Glomerular endothelial cell (primary cell): ENCODE measurements around the gene FIGNL2. TPM values are rescaled to one million over a fixed set of nuclear protein-coding genes. Genes with fewer than 3 reads are reported as not detected.
"Not testable (repeated sequence)": the region's sequence is repeated elsewhere in the genome, so short reads cannot be mapped to it uniquely, and the experiment has no call there.

Source experiments
- DNase-seq: peaks from one replicate; pipeline ENCODE4 v3.0.0-alpha.2; 2011; ENCODE audit warnings: low read depth, low spot score; ENCODE audit errors: extremely low read depth
- total RNA-seq: library from RNA; depleted of rRNA; stranded (reverse); fragments of >200 nt; gene quantifications from 2 replicates; pipeline ENCODE4 v1.2.3, GENCODE V29; 2015

Gene FIGNL2
- total RNA-seq, 1 donor from 2014 or later = 0.41 TPM

DNA sequence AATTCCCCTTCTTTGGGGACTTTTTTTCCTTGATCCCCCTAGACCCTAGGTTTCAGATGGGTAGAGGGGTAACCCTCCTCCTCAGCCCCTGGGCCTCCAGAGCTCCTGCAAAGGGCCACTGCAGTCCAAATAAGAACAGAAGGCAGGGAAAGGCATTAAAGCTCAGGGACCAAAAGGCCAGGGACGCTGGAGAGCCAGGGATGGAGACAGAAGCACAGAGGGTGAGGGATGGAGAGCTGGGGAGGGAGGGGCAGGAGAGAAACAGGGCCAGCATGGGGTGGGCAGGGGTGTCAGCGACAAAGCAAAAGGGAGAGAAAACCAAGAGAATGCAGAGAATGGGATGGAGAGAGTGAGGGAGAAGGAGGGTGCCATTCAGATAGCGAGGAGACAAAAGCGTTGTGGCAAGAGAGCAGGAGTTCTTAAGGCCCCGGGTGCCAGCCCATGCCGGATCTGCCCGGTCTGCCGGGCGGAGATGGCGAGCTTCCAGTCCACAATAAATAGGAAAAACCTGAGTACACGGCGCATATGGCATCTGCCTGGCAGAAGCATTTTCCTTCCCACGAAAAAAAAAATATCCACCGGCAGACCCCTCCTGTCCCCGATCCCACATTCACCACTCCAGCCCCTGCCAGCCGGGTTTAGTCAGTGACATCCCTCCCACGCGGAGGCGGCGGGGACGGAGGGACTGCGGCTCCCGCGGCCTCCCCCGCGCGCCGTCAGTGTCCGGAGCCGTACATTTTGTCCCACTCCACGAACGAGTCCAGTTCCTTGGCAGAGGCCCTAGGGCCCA, 28.6 kb downstream of the FIGNL2 start:
- no peak for DNase-seq

- no peak for DNase-seq
Observed at GRCh38 chr12:51818566-51819300, 29.8 kb downstream of the FIGNL2 start.

- no peak for DNase-seq
Observed at GRCh38 chr12:51818086-51818485, 30.4 kb downstream of the FIGNL2 start.

DNA sequence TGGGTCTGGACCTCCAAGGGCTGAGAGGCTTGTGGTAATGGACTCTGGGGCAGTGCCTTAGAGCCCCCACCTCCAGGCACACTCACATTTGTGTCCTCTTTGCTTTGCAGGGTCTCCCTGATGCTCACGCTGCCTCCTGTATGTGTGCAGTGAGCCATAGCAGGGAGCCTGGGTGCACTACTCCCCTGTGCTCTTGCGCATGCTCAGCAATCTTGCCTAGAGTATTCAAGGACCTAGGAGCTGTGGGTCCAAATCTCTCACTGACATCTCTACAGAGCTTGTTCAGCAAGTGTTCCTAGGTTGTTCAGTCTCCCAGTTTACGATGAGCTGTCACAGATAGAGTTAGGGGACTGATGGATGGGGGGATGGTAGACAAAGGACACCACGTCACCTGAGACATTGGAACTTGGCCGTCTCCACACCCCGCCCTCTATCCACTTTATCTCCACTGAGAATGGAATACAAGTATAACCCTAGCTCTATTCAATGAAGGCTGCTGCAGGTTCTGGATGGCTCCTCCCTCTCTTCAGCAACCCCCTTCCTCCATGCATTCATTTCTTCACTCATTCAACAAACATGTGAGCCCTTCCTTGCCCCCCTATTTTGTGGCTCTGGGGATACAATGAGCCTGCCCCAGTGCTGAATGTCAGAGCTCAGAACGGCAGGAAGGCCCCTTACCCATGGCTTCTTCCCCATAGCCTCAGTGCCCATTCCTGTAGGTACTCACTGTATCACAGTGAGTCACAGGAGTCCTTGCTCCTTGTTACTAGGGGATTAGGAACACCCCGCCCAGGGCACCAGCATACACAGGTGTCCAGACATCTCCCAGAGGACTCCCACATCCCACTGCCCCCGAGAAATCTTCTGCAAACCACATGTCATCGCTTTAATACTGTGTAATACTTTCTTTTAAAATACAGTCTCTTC, 31.2 kb downstream of the FIGNL2 start:
- no peak for DNase-seq

DNA sequence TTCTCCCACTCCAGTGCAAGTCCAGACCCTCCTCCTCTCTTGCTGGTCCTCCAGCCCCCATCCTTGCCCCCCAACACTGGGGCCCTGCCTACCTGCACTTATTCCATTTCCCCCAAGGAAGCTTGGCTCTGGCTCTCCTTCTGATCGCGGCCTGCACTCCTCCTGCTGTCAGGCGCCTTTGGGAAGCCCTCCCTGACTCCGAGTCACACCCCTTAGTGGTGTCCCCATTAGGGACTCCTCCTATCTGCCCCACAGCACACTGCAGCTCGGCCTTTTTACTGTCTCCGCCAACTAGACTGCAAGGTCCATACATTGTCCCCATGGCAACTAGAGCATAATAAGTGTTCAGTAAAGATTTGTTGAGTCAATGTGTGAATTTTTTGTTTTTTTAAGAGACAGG, 32.9 kb downstream of the FIGNL2 start:
- DNase-seq = no peak

- no peak for DNase-seq
Observed at GRCh38 chr12:51814311-51815088, 34.0 kb downstream of the FIGNL2 start.

- no peak for DNase-seq
Observed at GRCh38 chr12:51813931-51814310, 34.6 kb downstream of the FIGNL2 start.

DNA sequence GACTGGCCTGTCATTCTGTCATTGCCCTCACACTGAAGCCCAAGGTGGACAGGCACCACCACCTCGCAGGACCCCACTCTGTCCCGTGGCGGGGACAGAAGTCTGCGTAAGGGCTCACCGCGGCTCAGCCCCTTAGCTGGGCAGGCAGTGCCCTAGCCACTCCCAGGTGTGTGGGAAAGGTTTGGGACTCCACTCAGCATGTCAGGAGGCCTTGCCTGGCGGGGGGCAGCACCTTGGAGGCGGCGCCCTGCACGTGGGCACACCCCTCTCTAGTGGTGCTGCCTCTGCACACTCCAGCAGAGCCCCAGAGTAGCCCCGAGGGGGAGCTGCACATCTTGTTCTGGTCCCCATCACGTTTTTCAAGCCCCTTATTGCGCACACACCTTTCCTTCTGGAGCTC, 35.6 kb downstream of the FIGNL2 start:
- DNase-seq = no peak

DNA sequence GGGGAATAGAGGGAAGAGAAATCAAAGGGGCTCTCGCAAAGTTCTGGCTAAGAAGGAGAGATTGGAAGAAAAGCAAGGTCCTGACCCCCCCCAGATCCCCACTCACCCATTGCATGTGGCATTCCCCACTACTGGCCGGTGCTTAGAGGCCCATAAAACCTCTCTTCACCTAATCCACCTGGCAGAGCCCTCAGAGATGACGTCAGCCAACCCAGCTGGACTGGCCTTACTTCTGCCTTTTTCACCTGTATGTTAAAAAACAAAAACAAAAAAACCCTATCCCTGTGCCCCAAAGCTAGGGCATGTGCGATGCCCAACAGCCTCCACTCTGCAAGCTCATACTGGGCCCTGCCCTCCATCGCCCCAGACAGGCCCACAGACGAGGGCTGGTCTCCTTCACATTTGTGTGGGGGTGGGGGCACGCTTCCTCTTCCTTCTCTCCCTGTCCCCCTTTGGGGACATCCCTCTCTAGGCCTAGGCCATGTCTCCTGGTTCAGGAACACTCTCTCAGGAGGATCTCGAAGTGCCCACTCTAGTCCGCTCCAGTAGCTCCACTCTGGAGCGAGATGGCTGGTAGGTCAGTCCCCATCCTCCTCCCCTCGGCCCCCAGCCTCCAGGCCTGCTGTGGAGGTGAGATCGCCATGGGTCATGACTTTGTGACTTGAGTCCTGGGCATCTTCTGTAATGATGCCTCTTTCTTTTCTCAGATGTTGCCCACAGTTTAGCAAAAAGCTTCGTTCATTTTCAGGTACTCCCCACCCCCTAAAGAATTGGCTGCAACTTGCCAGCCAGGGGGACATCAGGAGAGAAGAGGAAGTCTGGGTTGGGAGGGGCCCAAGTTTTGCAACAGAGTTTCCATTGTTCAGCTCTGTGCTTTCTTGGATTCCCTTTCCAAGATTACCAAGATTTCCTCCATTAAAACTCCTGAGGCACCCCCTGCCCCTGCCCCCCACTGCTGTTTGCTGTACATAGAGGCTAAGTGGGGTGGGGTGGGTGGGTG, 37.0 kb downstream of the FIGNL2 start:
- no peak for DNase-seq

GRCh38 chr12:51809193-51809592, 39.3 kb downstream of the FIGNL2 start:
- no peak for DNase-seq

GRCh38 chr12:51806896-51807295, 41.6 kb downstream of the FIGNL2 start:
- no peak for DNase-seq

GRCh38 chr12:51801027-51801426, 47.5 kb downstream of the FIGNL2 start:
- no peak for DNase-seq

DNA sequence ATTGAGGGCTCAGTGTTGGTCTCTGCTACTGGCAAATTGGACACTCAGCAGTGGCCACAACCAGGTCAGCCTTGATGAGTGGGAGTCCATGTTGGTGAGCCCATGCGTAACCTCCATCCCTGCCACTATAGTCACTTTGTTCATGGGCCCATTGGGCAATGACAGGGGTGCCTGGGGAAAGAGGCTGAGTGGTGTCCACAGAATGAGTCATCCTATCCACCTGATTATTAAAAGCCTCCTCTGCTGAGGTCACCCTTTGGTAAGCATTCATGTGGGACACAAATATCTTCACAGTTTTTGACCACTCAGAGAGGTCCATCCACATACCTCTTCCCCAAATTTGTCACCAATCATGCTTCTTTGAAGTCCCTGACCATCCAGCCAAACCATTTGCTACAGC, 50.0 kb downstream of the FIGNL2 start:
- DNase-seq = no peak

DNA sequence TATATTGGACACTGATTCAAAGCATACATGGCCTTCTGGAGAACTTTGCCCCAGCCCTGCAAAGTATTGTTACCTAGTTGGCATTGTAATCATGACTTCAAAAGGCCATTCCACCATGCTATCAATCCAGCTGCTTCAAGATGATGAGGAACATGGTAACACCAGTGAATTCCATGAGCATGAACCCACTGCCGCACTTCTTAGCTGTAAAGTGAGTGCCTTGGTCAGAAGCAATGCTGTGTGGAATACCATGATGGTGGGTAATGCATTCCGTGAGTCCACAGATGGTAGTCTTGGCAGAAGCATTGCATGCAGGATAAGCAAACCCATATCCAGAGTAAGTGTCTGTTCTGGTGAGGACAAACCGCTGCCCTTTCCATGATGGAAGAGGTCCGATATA, 50.5 kb downstream of the FIGNL2 start:
- DNase-seq = not testable (repeated sequence)

- DNase-seq = no peak
Observed at GRCh38 chr12:51797301-51797700, 51.2 kb downstream of the FIGNL2 start.

DNA sequence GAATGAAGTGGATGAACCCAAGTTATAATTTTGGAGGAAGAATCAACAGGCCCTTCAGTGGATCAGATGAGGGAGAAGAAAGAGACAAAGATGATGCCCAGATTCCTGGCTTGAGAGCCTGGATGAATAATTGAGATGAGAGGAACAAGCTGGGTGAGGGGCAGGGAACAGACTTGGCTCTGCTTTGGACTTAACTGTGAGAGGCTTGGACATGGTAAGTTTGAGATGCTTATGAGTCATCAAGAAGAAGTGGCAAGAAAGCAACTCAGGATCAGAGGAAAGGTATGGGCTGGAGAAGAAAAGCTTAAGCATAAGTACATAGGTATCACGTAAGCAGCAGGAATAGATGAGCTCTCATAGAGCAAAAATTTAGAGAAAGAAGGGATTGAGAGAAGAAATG, 55.3 kb downstream of the FIGNL2 start:
- DNase-seq = no peak

DNA sequence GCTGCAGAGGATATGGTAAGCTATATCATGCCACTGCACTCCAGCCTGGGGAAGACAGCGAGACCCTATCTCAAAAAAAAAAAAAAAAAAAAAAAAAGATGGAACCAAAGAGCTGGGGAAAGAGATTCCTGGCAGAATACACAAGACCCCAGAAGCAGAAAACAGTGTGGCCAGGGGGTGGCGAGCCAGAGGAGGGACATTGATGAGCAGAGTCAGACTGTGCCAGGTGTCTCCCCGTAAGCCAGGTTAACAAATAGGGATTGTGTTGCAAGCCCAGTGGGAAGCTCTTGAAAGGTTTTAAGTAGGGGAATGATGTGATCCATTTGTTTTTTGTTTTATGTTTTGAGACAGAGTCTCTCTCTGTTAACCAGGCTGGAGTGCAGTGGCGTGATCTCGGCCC, 56.1 kb downstream of the FIGNL2 start:
- DNase-seq = no peak

GRCh38 chr12:51788876-51789275, 59.6 kb downstream of the FIGNL2 start:
- no peak for DNase-seq

GRCh38 chr12:51785906-51786305, 62.6 kb downstream of the FIGNL2 start:
- no peak for DNase-seq
